ENCODE results near the gene ZNF391. TPM values are rescaled to one million over a fixed set of nuclear protein-coding genes. Genes with fewer than 3 reads are reported as not detected.

ZNF391 gene
- total RNA-seq, 1 donor from 2014 or later = 1.3 TPM

DNA sequence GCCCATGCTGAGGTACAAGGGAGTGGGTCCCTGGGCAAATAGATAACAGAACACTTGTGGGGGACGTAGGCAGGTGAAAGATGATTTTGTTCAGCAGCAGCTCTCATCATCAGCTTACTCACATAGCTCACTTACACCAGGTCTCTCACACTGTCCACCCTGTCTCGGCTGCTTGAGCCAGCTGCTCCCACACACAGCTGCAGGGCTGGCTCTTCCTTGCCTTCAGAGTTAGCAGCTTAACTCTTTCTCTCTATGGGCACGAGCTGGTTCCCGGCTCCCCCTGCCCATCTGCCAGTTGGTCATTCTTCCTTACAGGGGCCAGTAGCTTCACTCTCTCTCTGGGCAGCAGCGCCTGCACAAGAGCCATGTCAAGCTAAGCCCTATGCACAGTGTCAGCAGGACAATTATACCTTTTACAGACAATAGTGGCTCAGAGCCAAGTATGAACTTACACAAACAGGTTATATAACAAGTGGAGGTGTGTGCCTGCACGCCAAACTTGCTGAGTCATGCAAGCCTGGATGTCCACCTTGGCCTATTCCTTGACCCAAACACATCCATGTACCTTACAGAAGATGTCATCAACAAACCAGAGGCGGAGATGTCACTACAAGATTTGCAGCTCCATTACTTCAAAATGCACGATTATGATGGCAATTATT is 18.7 kb downstream of the ZNF391 start:
- Histone ChIP-seq H3K9me3 (replicated peaks) (peaks cover 19% of the 10 kb centered on the region), H3K36me3 (peaks cover 5% of the 10 kb centered on the region), H3K4me3 (no peak overlapping the region), H3K27me3 (ENCODE audit: low read depth) (no peaks in the 10 kb centered on the region), H3K4me1 (no peaks in the 10 kb centered on the region), H3K27ac (replicated peaks) (no peak overlapping the region)
- DNase-seq = no peak
- TF ChIP-seq, protein P1, sequence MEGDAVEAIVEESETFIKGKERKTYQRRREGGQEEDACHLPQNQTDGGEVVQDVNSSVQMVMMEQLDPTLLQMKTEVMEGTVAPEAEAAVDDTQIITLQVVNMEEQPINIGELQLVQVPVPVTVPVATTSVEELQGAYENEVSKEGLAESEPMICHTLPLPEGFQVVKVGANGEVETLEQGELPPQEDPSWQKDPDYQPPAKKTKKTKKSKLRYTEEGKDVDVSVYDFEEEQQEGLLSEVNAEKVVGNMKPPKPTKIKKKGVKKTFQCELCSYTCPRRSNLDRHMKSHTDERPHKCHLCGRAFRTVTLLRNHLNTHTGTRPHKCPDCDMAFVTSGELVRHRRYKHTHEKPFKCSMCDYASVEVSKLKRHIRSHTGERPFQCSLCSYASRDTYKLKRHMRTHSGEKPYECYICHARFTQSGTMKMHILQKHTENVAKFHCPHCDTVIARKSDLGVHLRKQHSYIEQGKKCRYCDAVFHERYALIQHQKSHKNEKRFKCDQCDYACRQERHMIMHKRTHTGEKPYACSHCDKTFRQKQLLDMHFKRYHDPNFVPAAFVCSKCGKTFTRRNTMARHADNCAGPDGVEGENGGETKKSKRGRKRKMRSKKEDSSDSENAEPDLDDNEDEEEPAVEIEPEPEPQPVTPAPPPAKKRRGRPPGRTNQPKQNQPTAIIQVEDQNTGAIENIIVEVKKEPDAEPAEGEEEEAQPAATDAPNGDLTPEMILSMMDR (IDR thresholded peaks at IDR 0.05; ENCODE audit: borderline replicate concordance) = no peak
- intact Hi-C loops (cut with micrococcal nuclease) = no loop called here

DNA sequence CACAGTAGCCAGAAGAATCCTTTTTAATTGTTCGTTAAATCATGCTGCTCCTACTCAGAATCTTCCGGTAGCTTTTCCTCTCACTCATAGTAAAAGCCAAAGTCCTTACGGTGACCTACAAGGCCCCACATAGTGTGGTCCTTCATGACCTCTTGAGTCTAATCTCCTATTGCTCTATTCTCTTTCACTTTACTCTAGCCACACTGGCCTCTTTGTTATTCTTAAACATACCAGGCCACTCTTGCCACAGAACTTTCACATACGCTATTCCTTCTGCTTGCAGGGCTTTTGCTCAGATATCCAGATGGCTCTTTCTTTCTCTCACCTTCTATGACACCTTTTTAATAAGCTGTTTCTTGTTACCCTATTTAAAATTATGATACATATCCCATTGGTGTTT is 25.7 kb downstream of the ZNF391 start:
- no peak overlapping the region for H3K27ac ChIP-seq (replicated peaks)
- no peak for DNase-seq
- H3K4me1 ChIP-seq = no peaks in the 10 kb centered on the region
- H3K9me3 ChIP-seq (replicated peaks) = peaks cover 11% of the 10 kb centered on the region
- H3K36me3 ChIP-seq = no peaks in the 10 kb centered on the region
- no peak overlapping the region for H3K4me3 ChIP-seq
- TF ChIP-seq, protein P1 (IDR thresholded peaks at IDR 0.05; ENCODE audit: borderline replicate concordance) = no peak
- intact Hi-C loops (cut with micrococcal nuclease) = no loop called here
- no peaks in the 10 kb centered on the region for H3K27me3 ChIP-seq (ENCODE audit: low read depth)

- TF ChIP-seq, protein P1 (IDR thresholded peaks at IDR 0.05; ENCODE audit: borderline replicate concordance) = no peak
Measured at GRCh38 chr6:27414996-27415395, 26.4 kb downstream of the ZNF391 start.

DNA sequence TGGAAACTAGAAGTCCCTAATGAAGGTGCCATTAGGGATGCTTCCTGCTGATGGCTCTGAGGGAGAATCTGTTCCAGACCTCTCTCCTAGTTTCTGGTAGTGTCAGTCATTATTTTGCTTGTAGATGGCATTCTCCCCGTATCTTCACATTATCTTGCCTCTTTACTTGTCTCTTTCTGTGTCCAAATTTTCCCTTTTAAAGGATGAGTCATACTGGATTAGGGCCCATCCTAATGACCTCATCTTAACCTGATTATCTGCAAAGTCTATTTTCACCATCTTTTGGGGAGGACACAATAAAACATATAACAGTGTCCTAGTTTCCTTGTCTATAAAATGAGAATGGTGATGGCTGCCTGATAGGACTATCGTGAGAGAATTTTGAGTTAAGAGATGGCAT is 27.3 kb downstream of the ZNF391 start:
- Histone ChIP-seq H3K4me1 (no peaks in the 10 kb centered on the region), H3K27ac (replicated peaks) (no peak overlapping the region), H3K9me3 (replicated peaks) (peaks cover 11% of the 10 kb centered on the region), H3K27me3 (ENCODE audit: low read depth) (no peaks in the 10 kb centered on the region), H3K36me3 (no peaks in the 10 kb centered on the region), H3K4me3 (no peak overlapping the region)
- intact Hi-C loops (cut with micrococcal nuclease) = no loop called here
- TF ChIP-seq, protein P1 (IDR thresholded peaks at IDR 0.05; ENCODE audit: borderline replicate concordance) = no peak
- DNase-seq = no peak

More at GRCh38 chr6:27414996-27415395, 26.4 kb downstream of the ZNF391 start:
- H3K4me3 ChIP-seq = no peak overlapping the region
- intact Hi-C loops (cut with micrococcal nuclease) = no loop called here
- peaks cover 11% of the 10 kb centered on the region for H3K9me3 ChIP-seq (replicated peaks)
- no peak for DNase-seq
- no peaks in the 10 kb centered on the region for H3K27me3 ChIP-seq (ENCODE audit: low read depth)
- H3K27ac ChIP-seq (replicated peaks) = no peak overlapping the region
- no peaks in the 10 kb centered on the region for H3K36me3 ChIP-seq
- H3K4me1 ChIP-seq = no peaks in the 10 kb centered on the region

DNA sequence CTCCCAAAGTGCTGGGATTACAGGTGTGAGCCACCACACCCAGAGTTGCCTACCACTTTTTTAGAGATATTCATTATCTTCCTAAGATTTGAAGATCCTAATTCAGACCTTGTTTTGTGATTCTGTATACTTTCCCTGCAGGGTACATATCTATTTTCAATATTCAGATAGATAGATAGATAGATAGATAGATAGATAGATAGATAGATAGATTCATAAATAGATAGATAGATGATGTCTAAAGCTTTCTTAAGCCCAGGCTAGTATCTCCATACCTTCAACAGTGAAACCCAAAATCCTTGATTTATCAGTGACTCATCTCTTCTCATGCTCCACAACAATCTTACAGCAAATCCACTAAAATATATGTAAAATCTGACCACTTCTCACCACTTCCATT is 30.8 kb downstream of the ZNF391 start:
- Histone ChIP-seq H3K9me3 (replicated peaks) (peaks cover 11% of the 10 kb centered on the region), H3K4me1 (no peaks in the 10 kb centered on the region), H3K27me3 (ENCODE audit: low read depth) (peaks cover 9% of the 10 kb centered on the region), H3K27ac (replicated peaks) (no peak overlapping the region), H3K36me3 (no peaks in the 10 kb centered on the region), H3K4me3 (no peak overlapping the region)
- TF ChIP-seq, protein P1 (IDR thresholded peaks at IDR 0.05; ENCODE audit: borderline replicate concordance) = no peak
- intact Hi-C loops (cut with micrococcal nuclease) = no loop called here
- DNase-seq = no peak
